LNCAP (cell line): ENCODE data around the gene MXI1.

Experiments used
- TF ChIP-seq, protein P1 (sequence below): fragments of 450-650 bp; IDR thresholded peaks from 2 replicates; pipeline ENCODE4 v1.5.1; 2017; ENCODE audit warnings: mild to moderate bottlenecking

Gene MXI1

DNA sequence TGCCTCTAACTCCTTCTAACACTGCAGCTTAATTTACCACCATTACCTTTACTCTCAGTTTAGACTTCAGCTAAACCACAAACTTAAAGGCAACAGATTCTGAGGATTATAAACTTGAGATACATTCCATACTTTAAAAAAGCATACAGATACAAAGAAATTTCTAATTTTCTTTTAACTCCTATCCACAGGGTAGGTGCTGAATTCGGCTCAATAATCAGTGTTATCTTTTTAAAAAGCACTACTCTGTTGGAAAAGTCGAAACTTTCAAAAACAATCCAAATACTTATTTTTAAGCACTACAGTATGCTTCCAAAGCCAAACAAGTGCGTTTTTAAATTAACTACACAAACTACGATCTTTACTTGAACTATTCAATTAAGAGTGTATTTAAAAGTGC is 96.3 kb downstream of the MXI1 start:
- TF ChIP-seq, protein P1, sequence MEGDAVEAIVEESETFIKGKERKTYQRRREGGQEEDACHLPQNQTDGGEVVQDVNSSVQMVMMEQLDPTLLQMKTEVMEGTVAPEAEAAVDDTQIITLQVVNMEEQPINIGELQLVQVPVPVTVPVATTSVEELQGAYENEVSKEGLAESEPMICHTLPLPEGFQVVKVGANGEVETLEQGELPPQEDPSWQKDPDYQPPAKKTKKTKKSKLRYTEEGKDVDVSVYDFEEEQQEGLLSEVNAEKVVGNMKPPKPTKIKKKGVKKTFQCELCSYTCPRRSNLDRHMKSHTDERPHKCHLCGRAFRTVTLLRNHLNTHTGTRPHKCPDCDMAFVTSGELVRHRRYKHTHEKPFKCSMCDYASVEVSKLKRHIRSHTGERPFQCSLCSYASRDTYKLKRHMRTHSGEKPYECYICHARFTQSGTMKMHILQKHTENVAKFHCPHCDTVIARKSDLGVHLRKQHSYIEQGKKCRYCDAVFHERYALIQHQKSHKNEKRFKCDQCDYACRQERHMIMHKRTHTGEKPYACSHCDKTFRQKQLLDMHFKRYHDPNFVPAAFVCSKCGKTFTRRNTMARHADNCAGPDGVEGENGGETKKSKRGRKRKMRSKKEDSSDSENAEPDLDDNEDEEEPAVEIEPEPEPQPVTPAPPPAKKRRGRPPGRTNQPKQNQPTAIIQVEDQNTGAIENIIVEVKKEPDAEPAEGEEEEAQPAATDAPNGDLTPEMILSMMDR, result no peak

DNA sequence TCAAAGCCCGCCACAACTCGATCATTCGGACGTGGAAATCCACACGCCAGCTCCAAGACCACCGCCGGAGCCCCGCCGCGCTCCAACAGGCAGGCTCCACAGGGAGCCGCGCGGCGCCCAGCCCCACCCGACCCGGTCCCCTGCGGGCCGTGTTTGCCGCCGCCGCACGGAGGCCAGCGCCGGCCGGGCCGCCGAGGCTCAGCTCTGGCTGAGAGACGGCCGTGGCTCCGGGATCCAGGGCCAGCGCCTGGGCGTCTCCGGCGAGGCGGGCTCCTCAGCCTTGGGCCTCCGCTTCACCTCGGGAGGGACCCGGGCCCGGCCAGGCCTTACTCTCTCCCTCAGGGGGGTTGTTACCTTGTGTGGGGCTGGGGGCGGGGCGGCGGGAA is 97.0 kb downstream of the MXI1 start:
- TF ChIP-seq, protein P1, result no peak

DNA sequence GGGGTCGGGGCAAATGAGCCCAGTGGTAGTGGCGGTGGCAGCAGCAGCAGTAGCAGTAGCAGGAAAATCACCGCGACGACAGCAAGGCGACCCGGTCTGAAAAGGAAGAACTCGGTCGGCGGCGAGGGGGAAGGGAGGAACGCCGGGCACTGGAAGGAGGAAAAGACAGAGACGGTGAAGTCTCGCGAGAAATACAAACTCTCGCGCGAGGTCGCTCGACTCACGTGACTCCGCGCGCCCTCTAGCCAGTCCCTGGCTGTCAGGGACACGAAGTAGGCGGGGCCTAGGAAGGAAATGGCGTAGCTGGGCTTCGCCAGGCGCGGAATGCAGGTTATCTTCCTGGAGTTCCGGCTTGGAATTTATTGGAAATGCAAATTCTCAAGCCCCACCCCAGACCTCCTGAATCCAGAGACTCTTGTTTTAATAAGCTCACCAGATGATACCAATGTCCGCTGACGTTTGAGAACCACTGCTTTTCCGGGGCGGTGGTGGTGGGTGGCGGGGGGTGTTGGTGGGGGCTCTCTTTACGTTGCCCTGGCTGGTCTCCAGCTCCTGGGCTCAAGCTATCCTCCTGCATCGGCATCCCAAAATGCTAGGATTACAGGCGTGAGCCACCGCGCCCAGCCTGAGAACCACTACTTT is 97.5 kb downstream of the MXI1 start, which contains the start of gene SMNDC1:
SMNDC1 (minus strand) TSS at position 141 of the 642 bp plus-strand sequence. CDS start 1,333 bp downstream, outside the sequence.
- TF ChIP-seq, protein P1, result no peak

DNA sequence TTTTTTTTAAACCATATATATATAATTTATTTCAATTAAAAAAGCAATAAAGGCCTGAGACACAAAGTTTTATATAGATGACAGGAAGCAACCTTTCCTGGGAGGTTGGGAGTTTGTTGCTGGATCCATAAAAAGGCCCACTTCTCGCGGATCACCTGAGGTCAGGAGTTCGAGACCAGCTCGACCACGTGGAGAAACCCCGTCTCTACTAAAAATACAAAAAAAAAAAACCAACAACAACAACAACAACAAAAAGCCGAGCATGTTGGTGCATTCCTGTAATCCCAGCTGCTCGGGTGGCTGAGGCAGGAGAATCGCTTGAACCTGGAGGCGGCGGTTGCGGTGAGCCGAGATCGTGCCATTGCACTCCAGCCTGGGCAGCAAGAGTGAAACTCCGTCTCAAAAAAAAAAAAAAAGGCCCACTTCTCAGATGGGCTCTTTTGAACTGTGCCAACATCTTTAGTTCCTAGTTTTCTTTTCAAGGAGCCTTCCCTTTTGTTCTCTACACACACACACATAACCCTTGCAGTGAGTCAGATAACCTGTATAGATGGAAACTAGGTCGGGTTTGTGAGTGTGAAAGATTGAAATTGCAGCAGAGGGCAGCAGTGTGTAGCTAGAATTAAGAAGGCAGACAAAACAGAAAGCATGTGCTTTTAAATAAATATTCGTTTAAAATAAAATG is 98.5 kb downstream of the MXI1 start:
- TF ChIP-seq, protein P1, result peak; percentile 70

DNA sequence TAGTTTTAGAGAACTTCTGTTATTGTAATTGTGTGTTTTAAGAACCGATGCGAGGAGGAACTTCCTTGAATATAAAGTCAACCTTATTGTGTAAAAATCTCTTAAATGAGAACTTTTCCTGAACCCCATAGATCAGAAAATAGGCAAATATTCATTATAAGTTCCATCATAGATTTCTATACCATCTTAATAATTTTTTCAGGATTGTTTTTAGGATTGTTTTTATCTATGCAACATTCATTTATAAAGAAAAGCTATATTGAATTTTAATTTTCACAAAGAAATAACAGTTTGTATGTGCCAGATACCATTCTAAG is 99.0 kb downstream of the MXI1 start:
- TF ChIP-seq, protein P1, result no peak

DNA sequence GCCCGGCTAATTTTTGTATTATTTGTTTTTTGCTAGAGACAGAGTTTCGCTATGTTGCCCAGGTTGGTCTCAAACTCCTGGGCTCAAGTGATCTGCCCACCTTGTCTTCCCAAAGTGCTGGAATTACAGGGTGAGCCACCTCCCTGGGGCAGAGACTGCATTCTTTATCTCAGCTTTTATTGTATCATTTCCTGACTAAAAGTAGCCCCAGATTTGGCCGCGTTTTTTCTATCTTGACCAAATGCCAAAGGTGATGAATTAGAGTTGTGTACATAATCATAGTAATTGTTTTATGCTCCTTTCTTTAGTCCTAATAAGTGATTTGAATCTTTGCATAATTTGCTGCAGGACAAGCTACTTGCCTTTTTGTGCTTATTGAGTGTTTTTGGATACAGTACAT is 100.4 kb downstream of the MXI1 start:
- TF ChIP-seq, protein P1, result no peak

DNA sequence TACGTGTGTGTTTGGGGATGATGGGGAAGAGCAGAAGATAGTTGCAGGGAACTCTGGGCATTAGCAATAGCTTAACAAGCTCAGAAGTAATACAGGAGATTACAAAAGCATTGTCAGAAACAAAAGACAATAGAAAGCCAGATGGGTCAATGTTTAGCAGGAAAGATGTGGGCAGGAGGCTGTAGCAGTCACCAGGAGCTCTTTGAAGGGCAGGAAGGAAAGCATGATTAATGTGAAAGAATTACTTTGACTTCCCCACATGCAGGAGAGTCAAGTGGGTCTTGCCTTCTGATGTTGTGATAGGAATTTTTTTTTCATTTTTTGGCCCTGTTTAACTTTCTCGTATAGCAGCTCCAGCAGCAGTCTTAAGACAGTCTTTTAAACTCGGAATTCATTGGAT is 103.3 kb downstream of the MXI1 start:
- TF ChIP-seq, protein P1, result no peak
